ENCODE measurements around the gene ZNF775.

Gene ZNF775

GRCh38 chr7:150378853-150379440 is at the start of gene ZNF775:
Gene ZNF775, plus strand, starts transcription at chr7:150379330. Its CDS starts 9,141 bp downstream, at chr7:150388471.
- peak; percentile 86 for DNase-seq

GRCh38 chr7:150329331-150330120 is 49.6 kb upstream of the ZNF775 start:
- no peak for DNase-seq

GRCh38 chr7:150330211-150330885 is 48.8 kb upstream of the ZNF775 start:
- DNase-seq: no peak

GRCh38 chr7:150332852-150333635 is 46.1 kb upstream of the ZNF775 start:
- DNase-seq: no peak

GRCh38 chr7:150333659-150334058 is 45.5 kb upstream of the ZNF775 start:
- no peak for DNase-seq

GRCh38 chr7:150334108-150334507 is 45.0 kb upstream of the ZNF775 start:
- no peak for DNase-seq

- DNase-seq: no peak
Measured at GRCh38 chr7:150335108-150335773, 43.9 kb upstream of the ZNF775 start.

GRCh38 chr7:150335774-150336112 is 43.4 kb upstream of the ZNF775 start:
- DNase-seq: no peak

- DNase-seq: no peak
Measured at GRCh38 chr7:150336746-150337145, 42.4 kb upstream of the ZNF775 start.

GRCh38 chr7:150337179-150337578 is 42.0 kb upstream of the ZNF775 start:
- DNase-seq: no peak

GRCh38 chr7:150337659-150338081 is 41.5 kb upstream of the ZNF775 start:
- DNase-seq: no peak

- DNase-seq: no peak
Measured at GRCh38 chr7:150338166-150338829, 40.8 kb upstream of the ZNF775 start.

- DNase-seq: no peak
Measured at GRCh38 chr7:150339409-150339809, 39.7 kb upstream of the ZNF775 start.

- no peak for DNase-seq
Measured at GRCh38 chr7:150340024-150340749, 38.9 kb upstream of the ZNF775 start.

GRCh38 chr7:150340875-150341262 is 38.3 kb upstream of the ZNF775 start:
- DNase-seq: no peak

- DNase-seq: no peak
Measured at GRCh38 chr7:150341263-150342120, 37.6 kb upstream of the ZNF775 start, which contains the start of gene RARRES2. Gene RARRES2, minus strand, starts transcription at chr7:150341629. Its CDS starts 1,020 bp downstream, at chr7:150340609.

GRCh38 chr7:150342121-150342408 is 37.1 kb upstream of the ZNF775 start:
- no peak for DNase-seq

GRCh38 chr7:150343225-150343624 is 35.9 kb upstream of the ZNF775 start:
- DNase-seq: no peak

GRCh38 chr7:150344299-150344698 is 34.8 kb upstream of the ZNF775 start:
- no peak for DNase-seq

GRCh38 chr7:150345012-150345411 is 34.1 kb upstream of the ZNF775 start:
- DNase-seq: no peak

- DNase-seq: no peak
Measured at GRCh38 chr7:150346922-150347321, 32.2 kb upstream of the ZNF775 start.

Data from NCI-H510A (cell line).